DND-41 (cell line): ENCODE measurements around the gene HPCA.

Source experiments
- CTCF ChIP-seq: IDR thresholded peaks from 2 replicates; pipeline ENCODE4 v1.5.1; 2012; ENCODE audit warnings: borderline replicate concordance, low read length, moderate library complexity, mild to moderate bottlenecking; ENCODE audit not compliant: poor library complexity, severe bottlenecking; ENCODE audit errors: extremely low read depth
- EZH2 ChIP-seq: IDR thresholded peaks from 3 replicates; pipeline ENCODE4 v1.6.1; 2012; ENCODE audit warnings: borderline replicate concordance, low read depth, mild to moderate bottlenecking, moderate library complexity, low read length, inconsistent platforms; ENCODE audit not compliant: severe bottlenecking

GRCh38 chr1:32937061-32937460 lies 50.8 kb downstream of the HPCA start:
- TF ChIP-seq CTCF (no peak), EZH2 (no peak)
